Activated T-helper 9 cell treated with anti-CD3 and anti-CD28 coated beads, Interleukin-2, amount 50 U/mL, for 16 hours (primary cell): ENCODE results near the gene PDHA1.

Source experiments
- DNase-seq: peaks from one replicate; pipeline ENCODE4 v3.0.0-alpha.2; 2020; ENCODE audit warnings: low read depth

The PDHA1 gene

DNA sequence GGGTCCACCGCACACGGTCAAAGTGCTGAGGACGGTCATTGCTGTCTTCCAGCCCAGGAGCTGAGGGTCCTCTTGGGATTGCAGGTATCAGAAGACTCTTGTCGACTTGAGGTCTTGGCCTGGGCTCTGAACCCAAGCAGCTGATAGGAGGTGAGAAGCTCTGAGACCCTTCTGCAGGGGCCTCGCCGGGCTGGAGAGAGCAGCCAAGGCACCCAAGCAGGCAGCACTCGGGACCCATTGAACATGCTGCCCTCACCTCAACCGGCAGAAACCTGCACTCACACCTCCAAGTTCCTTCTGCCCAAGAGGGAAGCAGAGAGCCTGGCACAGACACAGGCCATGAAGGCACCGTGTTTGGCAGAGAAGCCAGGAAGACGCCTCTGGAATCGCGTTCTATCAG, 34.1 kb downstream of the PDHA1 start:
- DNase-seq: no peak

DNA sequence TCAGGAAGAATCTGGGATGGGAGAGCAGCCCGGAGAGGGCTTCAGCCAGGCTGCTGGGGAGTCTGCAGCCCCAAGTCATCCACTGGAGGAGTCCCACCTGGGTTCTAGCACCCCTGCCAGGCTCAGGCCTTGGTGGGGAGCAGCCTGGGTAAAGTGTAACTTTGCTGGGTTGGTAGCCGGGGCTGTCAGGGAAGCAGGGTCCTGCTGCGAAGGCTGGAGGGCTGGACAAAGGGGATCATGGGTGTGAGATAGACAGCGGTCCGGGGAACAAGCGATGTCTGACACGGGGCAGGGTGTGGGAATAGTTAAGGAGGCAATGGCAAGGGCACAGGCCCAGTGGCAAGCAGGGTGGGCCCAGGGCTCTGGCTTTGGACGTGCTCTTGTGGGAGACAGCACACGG, 37.6 kb downstream of the PDHA1 start:
- DNase-seq: no peak

DNA sequence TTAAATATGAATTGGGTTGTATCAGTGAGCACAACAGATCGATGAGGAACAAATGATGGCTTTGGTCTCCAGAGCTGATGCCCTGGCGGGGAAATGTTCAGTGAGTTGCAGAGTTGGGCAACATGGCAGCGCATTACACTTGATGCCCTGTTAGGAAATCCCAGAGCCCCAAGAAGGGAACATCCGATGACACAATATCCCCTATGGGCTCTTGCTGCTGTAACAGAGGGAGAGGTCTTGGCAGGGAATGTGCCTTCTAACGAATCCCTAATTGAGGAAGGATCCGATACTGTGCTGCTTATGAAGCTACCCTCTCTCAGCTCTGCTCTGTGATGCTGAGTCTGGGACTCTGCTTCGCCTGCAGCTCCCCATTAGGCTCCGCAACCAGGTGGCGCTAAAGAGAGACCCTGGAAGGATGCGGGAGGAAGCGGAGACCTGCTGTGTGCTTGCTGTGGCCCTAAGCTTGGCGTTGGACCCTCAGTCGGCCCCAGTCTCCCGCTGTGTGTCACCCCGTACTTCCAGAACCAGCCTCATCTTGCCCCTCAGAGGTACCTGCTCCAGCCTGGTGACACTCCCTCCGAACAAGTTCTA, 38.9 kb downstream of the PDHA1 start:
- DNase-seq: peak; percentile 20

DNA sequence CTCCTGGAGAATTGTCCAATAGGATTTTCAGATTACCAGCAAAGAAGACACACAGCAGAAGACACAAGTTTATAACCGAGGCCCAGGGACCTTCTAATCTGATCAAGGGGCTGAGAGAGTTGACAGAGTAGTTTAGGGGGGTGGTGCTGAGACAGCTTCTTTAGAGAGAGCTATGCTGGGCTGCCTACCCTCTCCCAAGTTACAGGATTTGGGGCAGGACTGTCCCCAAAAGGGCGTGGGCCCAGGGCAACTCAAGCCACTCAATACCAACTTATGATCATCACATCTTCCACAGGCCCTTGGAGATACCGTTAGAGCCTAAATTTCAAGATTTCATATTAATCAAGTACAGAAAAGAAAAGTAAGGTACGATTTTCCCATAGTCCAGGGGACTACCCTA, 43.0 kb downstream of the PDHA1 start:
- DNase-seq: no peak

DNA sequence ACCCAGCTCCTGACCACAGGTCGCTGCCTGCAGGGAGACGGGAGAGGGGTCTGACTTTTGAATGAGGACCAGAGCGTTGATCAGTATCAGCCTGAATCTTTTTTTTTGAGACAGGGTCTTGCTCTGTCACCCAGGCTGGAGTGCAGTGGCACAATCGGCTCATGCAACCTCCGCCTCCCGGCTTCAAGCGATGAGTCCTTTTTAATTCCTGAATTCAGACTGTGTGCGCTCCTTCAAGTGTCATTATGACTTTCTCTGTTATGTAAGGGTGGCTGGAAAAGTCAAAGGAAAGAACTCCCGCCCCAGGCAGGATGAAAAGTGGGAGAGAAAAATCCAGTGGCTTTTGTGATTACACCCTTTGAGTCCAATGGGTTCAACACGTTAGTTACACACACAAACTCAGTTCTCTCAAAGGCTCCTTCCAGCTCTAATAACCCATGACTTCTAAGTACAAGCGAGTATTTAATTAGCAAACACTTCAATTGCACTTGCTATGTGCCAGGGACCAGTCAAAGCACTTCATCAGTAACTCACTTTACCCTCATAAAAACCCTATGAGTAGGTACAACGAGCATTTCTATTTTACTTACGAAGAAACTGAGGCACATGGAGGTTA, 44.4 kb downstream of the PDHA1 start:
- no peak for DNase-seq

DNA sequence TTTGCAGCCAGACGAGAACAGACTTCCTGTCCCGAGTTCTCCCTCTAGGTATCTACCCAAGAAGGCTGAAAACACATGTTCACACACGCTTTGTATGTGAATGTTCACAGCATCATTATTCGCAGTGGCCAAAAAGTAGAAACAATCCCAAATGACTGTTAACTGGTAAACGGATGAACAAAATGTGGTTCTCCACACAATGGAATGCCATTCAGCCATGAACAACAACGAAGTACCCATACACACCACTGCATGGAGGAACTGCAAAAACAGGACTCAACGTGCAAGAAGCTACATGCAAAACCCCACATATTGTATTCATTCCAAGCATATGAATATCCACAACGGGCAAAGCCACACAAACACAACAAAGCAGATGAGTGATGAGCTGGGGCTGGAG, 45.0 kb downstream of the PDHA1 start:
- DNase-seq: no peak

DNA sequence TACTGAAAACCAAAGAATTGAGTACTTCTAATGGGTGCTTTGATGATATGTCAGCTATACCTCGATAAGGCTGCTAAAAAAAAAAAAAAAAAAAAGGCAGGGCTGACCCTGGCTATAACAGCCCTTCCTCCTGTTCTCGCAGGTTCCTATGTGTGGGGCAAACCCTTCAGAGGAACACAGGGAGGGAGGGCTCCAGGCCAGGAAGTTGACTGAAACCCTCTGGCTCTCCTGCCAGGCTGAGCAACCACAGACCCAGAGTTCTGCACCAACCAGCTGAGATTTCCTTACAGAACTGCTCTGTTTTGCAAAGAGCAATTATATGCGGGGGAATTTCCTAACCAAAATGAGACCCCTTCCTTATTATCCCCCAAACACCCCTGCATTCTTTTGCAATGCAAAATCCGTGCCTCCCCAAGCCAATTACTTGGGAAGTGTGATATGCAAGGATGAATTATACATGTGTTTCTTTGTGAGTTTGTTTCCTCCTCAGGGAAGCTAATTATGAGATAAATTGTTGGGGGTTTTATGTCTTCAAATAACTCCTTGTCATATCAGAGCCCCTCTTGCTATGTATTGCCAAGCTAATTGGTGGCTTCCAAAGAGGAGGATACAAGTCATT, 45.6 kb downstream of the PDHA1 start:
- no peak for DNase-seq

DNA sequence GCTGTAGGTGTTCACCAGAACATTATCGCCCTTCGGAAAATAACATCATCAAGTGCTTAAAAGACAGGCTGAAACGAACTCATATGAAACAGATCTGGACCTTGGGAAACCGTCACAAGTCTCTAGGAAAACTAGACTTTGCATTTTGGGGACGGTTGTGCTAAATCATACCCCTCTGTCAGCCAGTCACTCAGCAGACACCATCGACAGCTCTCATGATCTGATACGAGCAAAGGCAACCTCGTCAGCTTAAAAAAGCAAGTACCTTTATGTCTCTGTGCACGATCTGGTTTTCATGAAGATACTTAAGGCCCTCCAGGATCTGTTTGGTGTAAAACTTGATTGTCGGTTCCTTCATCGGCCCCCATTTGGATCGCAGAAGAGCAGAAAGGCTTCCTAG, 48.4 kb downstream of the PDHA1 start:
- no peak for DNase-seq

DNA sequence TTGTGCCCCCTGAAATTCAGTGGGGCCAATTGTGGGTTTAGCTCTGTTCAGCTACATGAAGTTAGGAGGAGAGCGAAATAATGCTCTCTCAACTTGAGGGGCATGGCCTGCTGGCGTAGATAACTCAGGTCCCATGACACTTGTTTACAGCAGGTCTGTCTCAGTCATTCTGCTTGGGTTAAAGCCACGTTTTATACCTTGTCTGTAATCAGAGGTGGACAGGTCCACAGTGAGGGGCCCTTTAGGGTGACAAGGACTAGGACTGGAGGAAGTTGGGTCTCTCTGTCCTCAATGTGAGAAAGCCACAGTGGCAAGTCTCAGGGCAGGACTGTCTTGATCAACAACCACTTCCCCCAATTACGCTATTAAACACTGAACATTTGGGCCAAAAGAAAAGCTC, 49.0 kb downstream of the PDHA1 start:
- no peak for DNase-seq

DNA sequence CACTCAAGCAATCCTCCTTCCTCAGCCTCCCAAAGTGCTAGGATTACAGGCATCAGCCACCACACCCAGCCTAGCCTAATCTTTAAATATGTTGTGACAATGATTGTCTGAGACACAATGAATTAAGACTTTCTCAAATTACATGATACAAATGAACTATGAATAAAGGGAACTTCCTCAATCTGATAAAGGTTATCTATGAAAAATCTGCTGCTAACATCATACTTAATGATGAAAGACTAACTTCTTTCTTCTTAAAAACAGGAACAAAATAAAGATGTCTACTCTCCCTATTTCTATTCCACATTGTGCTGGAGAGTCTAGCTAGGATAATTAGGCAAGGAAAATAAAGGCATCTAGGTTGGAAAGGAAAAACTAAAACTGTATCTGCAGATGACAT, 60.0 kb downstream of the PDHA1 start:
- DNase-seq: no peak

DNA sequence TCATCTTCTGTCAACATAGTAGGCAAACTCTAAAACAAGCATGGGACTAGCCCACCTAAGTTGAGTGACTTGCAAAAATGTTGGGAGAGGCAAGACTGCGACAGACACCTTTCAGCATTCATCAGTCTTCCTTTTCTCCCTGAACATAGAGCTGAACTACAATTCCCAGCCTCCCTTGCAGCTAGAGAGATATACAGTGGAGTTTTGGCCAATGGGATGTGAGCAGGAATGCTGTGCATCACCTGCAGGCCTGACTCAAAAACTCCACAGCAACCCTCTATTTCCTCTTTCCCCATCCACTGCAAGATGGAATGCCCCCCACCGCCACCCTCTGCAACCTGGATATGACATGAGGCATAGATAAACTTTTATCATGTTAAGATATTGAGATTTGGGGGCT, 66.5 kb downstream of the PDHA1 start:
- DNase-seq: no peak
